ENCODE data around the gene CD109.

The CD109 gene

DNA sequence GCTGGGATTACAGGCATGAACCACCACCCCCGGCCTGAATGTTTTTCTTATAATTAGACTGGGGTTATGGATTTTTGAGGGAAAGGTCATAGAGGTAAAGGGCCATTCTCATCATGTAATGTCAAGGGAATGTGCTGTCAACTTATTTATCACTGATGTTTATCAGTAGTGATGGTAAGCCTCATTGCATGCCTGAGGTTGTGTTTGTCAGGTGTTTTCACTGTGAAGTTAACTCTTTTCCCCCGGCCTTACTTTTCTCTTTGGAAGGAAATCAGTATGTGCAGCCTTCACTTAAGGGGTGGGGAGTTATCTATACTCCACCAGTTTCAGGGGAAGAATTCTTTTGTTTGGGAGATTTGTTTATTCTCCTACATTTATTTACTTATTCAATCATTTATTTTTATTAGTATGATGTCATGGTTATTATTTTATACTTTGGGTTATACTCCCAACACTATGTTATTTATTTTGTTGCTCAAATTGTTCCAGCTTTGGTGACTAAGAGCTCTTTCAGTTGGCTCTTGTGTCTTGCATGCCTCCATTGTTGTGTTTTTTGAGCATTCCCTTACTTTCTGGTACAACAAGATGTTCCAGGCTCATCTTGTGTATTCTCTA lies 39.4 kb upstream of the CD109 start:
- TF ChIP-seq, protein P1, sequence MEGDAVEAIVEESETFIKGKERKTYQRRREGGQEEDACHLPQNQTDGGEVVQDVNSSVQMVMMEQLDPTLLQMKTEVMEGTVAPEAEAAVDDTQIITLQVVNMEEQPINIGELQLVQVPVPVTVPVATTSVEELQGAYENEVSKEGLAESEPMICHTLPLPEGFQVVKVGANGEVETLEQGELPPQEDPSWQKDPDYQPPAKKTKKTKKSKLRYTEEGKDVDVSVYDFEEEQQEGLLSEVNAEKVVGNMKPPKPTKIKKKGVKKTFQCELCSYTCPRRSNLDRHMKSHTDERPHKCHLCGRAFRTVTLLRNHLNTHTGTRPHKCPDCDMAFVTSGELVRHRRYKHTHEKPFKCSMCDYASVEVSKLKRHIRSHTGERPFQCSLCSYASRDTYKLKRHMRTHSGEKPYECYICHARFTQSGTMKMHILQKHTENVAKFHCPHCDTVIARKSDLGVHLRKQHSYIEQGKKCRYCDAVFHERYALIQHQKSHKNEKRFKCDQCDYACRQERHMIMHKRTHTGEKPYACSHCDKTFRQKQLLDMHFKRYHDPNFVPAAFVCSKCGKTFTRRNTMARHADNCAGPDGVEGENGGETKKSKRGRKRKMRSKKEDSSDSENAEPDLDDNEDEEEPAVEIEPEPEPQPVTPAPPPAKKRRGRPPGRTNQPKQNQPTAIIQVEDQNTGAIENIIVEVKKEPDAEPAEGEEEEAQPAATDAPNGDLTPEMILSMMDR (IDR thresholded peaks at IDR 0.05; ENCODE audit: insufficient read depth, low read depth, low read length, missing control alignments), result no peak
- H3K4me3 ChIP-seq (ENCODE audit: low read depth, low read length), result no peak overlapping the region
- DNase-seq (ENCODE audit: low read depth), result no peak

DNA sequence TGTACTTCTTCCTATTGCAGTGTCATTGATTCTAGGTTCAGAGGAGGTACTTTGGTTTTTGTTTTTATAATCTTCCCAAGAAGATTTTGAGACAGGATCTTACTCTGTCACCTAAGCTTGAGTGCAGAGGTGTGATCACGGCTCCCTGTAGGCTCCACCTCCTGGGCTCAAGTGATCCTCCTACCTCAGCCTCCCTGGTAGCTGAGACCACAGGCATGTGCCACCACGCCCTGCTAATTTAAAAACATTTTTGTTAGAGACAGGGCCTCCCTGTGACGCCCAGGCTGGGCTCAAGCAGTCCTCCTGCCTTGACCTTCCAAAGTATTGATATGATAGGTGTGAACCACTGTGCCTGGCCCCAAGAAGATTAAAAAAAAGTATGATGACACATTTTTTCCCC lies 38.8 kb upstream of the CD109 start:
- H3K4me3 ChIP-seq (ENCODE audit: low read depth, low read length), result no peak overlapping the region
- no peak for DNase-seq (ENCODE audit: low read depth)
- TF ChIP-seq, protein P1 (IDR thresholded peaks at IDR 0.05; ENCODE audit: insufficient read depth, low read depth, low read length, missing control alignments), result no peak

DNA sequence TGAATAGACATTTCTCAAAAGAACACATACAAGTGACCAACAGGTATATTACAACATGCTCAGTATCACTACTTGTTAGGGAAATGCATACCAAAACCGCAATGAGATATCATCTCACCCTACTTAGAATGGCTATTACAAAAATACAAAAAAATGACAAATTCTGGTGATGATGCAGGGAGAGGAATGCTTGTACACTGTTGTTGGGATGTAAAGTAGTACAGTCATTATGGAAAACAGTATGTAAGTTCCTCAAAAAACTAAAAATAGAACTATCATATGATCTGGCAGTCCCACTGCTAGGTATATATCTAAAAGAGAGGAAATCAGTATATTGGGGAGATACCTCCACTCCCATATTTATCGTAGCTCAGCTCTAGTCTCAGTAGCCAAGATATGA lies 31.3 kb upstream of the CD109 start:
- no peak for DNase-seq (ENCODE audit: low read depth)
- TF ChIP-seq, protein P1 (IDR thresholded peaks at IDR 0.05; ENCODE audit: insufficient read depth, low read depth, low read length, missing control alignments), result no peak

GRCh38 chr6:73665686-73666319 lies 30.2 kb upstream of the CD109 start:
- peak; percentile 30 for DNase-seq (ENCODE audit: low read depth)
- TF ChIP-seq, protein P1 (IDR thresholded peaks at IDR 0.05; ENCODE audit: insufficient read depth, low read depth, low read length, missing control alignments), result no peak
- no peak overlapping the region for H3K4me3 ChIP-seq (ENCODE audit: low read depth, low read length)

More for the DNA sequence above, 31.3 kb upstream of the CD109 start:
- no peak overlapping the region for H3K4me3 ChIP-seq (ENCODE audit: low read depth, low read length)

- TF ChIP-seq, protein P1 (IDR thresholded peaks at IDR 0.05; ENCODE audit: insufficient read depth, low read depth, low read length, missing control alignments), result no peak
- no peak for DNase-seq (ENCODE audit: low read depth)
Measured at GRCh38 chr6:73666393-73666792, 29.6 kb upstream of the CD109 start.

DNA sequence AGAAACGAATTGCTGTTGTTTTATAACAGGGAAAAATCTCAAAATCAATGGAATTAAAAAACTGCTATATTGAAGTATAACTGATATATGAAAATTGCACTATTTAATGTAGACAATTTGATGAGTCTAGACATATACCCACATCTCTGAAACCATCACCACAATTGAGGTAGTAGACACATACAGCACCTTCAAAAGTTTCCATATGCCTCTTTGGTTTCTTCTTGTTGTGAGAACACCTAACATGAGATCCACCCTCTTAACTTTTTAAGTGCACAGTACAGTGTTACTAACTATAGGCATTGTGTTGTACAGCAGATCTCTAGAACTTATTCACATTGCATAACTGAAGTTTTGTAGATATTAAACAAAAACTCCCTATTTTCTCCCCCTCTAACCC lies 28.2 kb upstream of the CD109 start:
- DNase-seq (ENCODE audit: low read depth), result no peak
- no peak overlapping the region for H3K4me3 ChIP-seq (ENCODE audit: low read depth, low read length)
- TF ChIP-seq, protein P1 (IDR thresholded peaks at IDR 0.05; ENCODE audit: insufficient read depth, low read depth, low read length, missing control alignments), result no peak

More at GRCh38 chr6:73666393-73666792, 29.6 kb upstream of the CD109 start:
- H3K4me3 ChIP-seq (ENCODE audit: low read depth, low read length), result no peak overlapping the region

Measured in GM12865 (cell line).